GM12878 (cell line): Measurements from ENCODE around the gene LHFPL2.

Source experiments
- CTCF ChIP-seq, 3 experiments: IDR thresholded peaks in 2 of 3; conservative IDR thresholded peaks in 1 of 3; 2 replicates each; pipeline ENCODE4 v1.5.1; 2011; ENCODE audit warnings: low read depth in 3 of 3, low read length in 3 of 3, mild to moderate bottlenecking in 3 of 3, control low read depth in 2 of 3, moderate library complexity in 2 of 3, inconsistent platforms in 1 of 3, mixed read lengths in 1 of 3; ENCODE audit not compliant: control insufficient read depth in 2 of 3, insufficient read depth in 1 of 3; ENCODE audit errors: extremely low read depth in 1 of 3
- EP300 ChIP-seq, 2 experiments: fragments of 150-350 bp in 1 of 2; IDR thresholded peaks; 2 replicates each; pipeline ENCODE4 v1.6.1; 2011 to 2012; ENCODE audit warnings: low read depth in 2 of 2, low read length in 2 of 2, borderline replicate concordance in 1 of 2, improper control_type of control experiment in 1 of 2, inconsistent platforms in 1 of 2; ENCODE audit not compliant: control insufficient read depth in 1 of 2
- KDM1A ChIP-seq: fragments of 200-600 bp; sonication (generic); IDR thresholded peaks from 2 replicates; pipeline ENCODE4 v1.6.1; 2016; ENCODE audit warnings: borderline replicate concordance
- POLR2A ChIP-seq: IDR thresholded peaks from 2 replicates; pipeline ENCODE4 v1.6.1; 2011; ENCODE audit warnings: low read depth, mild to moderate bottlenecking, low read length
- TF ChIP-seq, protein P1 (sequence below): IDR thresholded peaks from 2 replicates; pipeline ENCODE4 v1.6.1; 2011; ENCODE audit warnings: mild to moderate bottlenecking, low read depth, low read length, moderate library complexity; ENCODE audit not compliant: insufficient replicate concordance

GRCh38 chr5:78657201-78657600 is 8.6 kb upstream of the LHFPL2 start:
- TF ChIP-seq CTCF (IDR thresholded peaks at IDR 0.05 in 2 of 3, conservative IDR thresholded peaks at IDR 0.05 in 1 of 3; ENCODE audit: control insufficient read depth in 2 of 3, extremely low read depth in 1 of 3, insufficient read depth in 1 of 3, low read depth in 3 of 3, low read length in 3 of 3) (no peak), POLR2A (no peak), KDM1A (no peak), EP300 (IDR thresholded peaks at IDR 0.05; ENCODE audit: borderline replicate concordance in 1 of 2, control insufficient read depth in 1 of 2, low read depth in 2 of 2, low read length in 2 of 2) (no peak)
- TF ChIP-seq, protein P1, sequence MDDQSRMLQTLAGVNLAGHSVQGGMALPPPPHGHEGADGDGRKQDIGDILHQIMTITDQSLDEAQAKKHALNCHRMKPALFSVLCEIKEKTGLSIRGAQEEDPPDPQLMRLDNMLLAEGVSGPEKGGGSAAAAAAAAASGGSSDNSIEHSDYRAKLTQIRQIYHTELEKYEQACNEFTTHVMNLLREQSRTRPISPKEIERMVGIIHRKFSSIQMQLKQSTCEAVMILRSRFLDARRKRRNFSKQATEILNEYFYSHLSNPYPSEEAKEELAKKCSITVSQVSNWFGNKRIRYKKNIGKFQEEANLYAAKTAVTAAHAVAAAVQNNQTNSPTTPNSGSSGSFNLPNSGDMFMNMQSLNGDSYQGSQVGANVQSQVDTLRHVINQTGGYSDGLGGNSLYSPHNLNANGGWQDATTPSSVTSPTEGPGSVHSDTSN = no peak
